ENCODE results near the gene GAK.

GRCh38 chr4:956531-957230, 24.6 kb upstream of the GAK start:
- no peak for TF ChIP-seq REST (IDR thresholded peaks at IDR 0.05; ENCODE audit: insufficient read depth in 1 of 2, low read depth in 2 of 2, low read length in 2 of 2)
- no peak for TF ChIP-seq SIN3A (IDR thresholded peaks at IDR 0.05; ENCODE audit: borderline replicate concordance, insufficient read depth, low read length)
- no peak for TF ChIP-seq POLR2AphosphoS5 (IDR thresholded peaks at IDR 0.05; ENCODE audit: low read depth, low read length)
- no peak for TF ChIP-seq TAF1 (IDR thresholded peaks at IDR 0.05; ENCODE audit: borderline replicate concordance, insufficient read depth, low read length)
- no peak for TF ChIP-seq FOXP2 (optimal IDR thresholded peaks at IDR 0.05; ENCODE audit: borderline replicate concordance, extremely low read depth, extremely low read length, insufficient read depth)
